B cell (primary cell): ENCODE data around the gene SPEG. TPM values are rescaled to one million over a fixed set of nuclear protein-coding genes. Genes with fewer than 3 reads are reported as not detected.

Experiments
- ATAC-seq: fragments of 200-7000 bp; cut with Tn5 transposase; one replicate; pipeline ENCODE4 v1.10.0; 2021; ENCODE audit warnings: low read depth, mild to moderate bottlenecking, moderate number of reproducible peaks, moderate library complexity
- CTCF ChIA-PET: fragments of 350-600 bp; sonication (Branson Sonifier 250); formaldehyde crosslinking; loops from one replicate; lab custom pipeline; 2021; ENCODE audit warnings: antibody characterized with exemption, inconsistent platforms; lab: Charles Lee
- POLR2A ChIA-PET: fragments of 350-600 bp; sonication (Branson Sonifier 250); formaldehyde crosslinking; loops from one replicate; lab custom pipeline; 2021; ENCODE audit warnings: antibody characterized with exemption; lab: Charles Lee
- DNase-seq: peaks from one replicate; pipeline ENCODE4 v3.0.0; 2013
- H2AFZ ChIP-seq: 2 replicates; pipeline ENCODE4 v1.6.1; 2012; ENCODE audit warnings: mild to moderate bottlenecking, low read depth, low read length; ENCODE audit not compliant: insufficient read depth, poor library complexity, severe bottlenecking
- H3K27ac ChIP-seq, 2 donors: 1 replicate in 1 of 2; 2 replicates in 1 of 2; pipeline ENCODE4 v1.5.1; 2012 to 2013; ENCODE audit warnings: low read length in 2 of 2, mild to moderate bottlenecking in 2 of 2, moderate library complexity in 1 of 2
- H3K27me3 ChIP-seq, 4 experiments: fragments of 200-600 bp in 1 of 4; sonication (generic) in 1 of 4; replicated peaks in 1 of 4; 1 replicate in 2 of 4; 2 replicates in 2 of 4; pipeline versions ENCODE4 v1.6.1 to v1.7.0; 2013 to 2016; ENCODE audit warnings: low read length in 3 of 4, mild to moderate bottlenecking in 2 of 4, mixed read lengths in 1 of 4, moderate library complexity in 1 of 4; ENCODE audit not compliant: insufficient read depth in 4 of 4, control insufficient read depth in 3 of 4; ENCODE audit errors: control extremely low read depth in 1 of 4
- H3K36me3 ChIP-seq, 2 experiments: replicated peaks in 1 of 2; 1 replicate in 1 of 2; 2 replicates in 1 of 2; pipeline versions ENCODE4 v1.6.1 to v1.7.1; 2013; ENCODE audit warnings: low read length in 1 of 2; ENCODE audit not compliant: insufficient read depth in 2 of 2, control insufficient read depth in 1 of 2; ENCODE audit errors: control extremely low read depth in 1 of 2, extremely low read depth in 1 of 2
- H3K4me1 ChIP-seq, 2 donors: fragments of 200-600 bp in 1 of 2; sonication (generic) in 1 of 2; 1 replicate in 1 of 2; 2 replicates in 1 of 2; pipeline versions ENCODE4 v1.5.1 to v1.6.1; 2013 to 2017; ENCODE audit warnings: low read length in 2 of 2; ENCODE audit not compliant: control insufficient read depth in 2 of 2, insufficient read depth in 2 of 2
- H3K4me2 ChIP-seq: replicated peaks from 2 replicates; pipeline ENCODE3; 2012; ENCODE audit warnings: mild to moderate bottlenecking, low read depth, low read length; ENCODE audit not compliant: poor library complexity, severe bottlenecking
- H3K4me3 ChIP-seq, 5 experiments: fragments of 200-600 bp in 1 of 5; sonication (generic) in 1 of 5; 1 replicate in 3 of 5; 2 replicates in 2 of 5; pipeline versions ENCODE4 v1.5.1 to v1.7.0; 2011 to 2016; ENCODE audit warnings: low read length in 4 of 5, mild to moderate bottlenecking in 4 of 5, low read depth in 2 of 5, control low read depth in 1 of 5, moderate library complexity in 1 of 5; ENCODE audit not compliant: insufficient read depth in 1 of 5; ENCODE audit errors: control extremely low read depth in 1 of 5, extremely low read depth in 1 of 5
- H3K79me2 ChIP-seq: fragments of 200-600 bp; sonication (generic); one replicate; pipeline ENCODE4 v1.6.0; 2016; ENCODE audit warnings: low read length; ENCODE audit not compliant: control insufficient read depth, insufficient read depth
- H3K9ac ChIP-seq: fragments of 200-600 bp; sonication (generic); 2 replicates; pipeline ENCODE4 v1.6.1; 2017; ENCODE audit warnings: mild to moderate bottlenecking, low read length, moderate library complexity
- H3K9me3 ChIP-seq, 3 donors: one replicate each; pipeline versions ENCODE4 v1.6.1 to v1.7.1; 2013; ENCODE audit warnings: low read length in 2 of 3; ENCODE audit not compliant: control insufficient read depth in 2 of 3, insufficient read depth in 1 of 3; ENCODE audit errors: control extremely low read depth in 1 of 3
- H4K20me1 ChIP-seq: 2 replicates; pipeline ENCODE4 v1.6.0; 2012; ENCODE audit warnings: mild to moderate bottlenecking, low read length; ENCODE audit not compliant: insufficient read depth, control insufficient read depth, poor library complexity, severe bottlenecking
- H3K27ac Mint-ChIP-seq: one replicate; pipeline ENCODE4 v1.8.0; 2021; ENCODE audit warnings: mixed read lengths
- H3K27me3 Mint-ChIP-seq: one replicate; pipeline ENCODE4 v1.8.0; 2021; ENCODE audit warnings: mixed read lengths
- H3K4me1 Mint-ChIP-seq: one replicate; pipeline ENCODE4 v1.8.0; 2021; ENCODE audit warnings: mixed read lengths
- H3K4me3 Mint-ChIP-seq: one replicate; pipeline ENCODE4 v1.8.0; 2021; ENCODE audit warnings: mixed read lengths
- H3K9me3 Mint-ChIP-seq: one replicate; pipeline ENCODE4 v1.8.0; 2022; ENCODE audit warnings: mixed read lengths; ENCODE audit not compliant: insufficient read depth
- CTCF ChIP-seq: fragments of 200-600 bp; IDR thresholded peaks from one replicate; pipeline ENCODE4 v1.8.0; 2022; ENCODE audit warnings: antibody characterized with exemption, mild to moderate bottlenecking
- EZH2 ChIP-seq: IDR thresholded peaks from 2 replicates; pipeline ENCODE4 v1.6.1; 2012; ENCODE audit warnings: borderline replicate concordance, low read depth, mild to moderate bottlenecking, moderate library complexity, low read length; ENCODE audit not compliant: insufficient read depth, poor library complexity, severe bottlenecking
- WGBS: methylation state at CpG from one replicate; pipeline ENCODE4 v1.1.5; 2013; ENCODE audit warnings: missing lambda C conversion rate; ENCODE audit not compliant: insufficient coverage; 5-methylcytosine and 5-hydroxymethylcytosine counted together
- intact Hi-C: fragments of 100-400 bp; cut with micrococcal nuclease; formaldehyde crosslinking; loops from one replicate; pipeline ENCODE4 v1.10.0; 2022
- polyA plus RNA-seq: library from polyadenylated mRNA; depleted of rRNA; stranded (reverse); fragments of >200 nt; gene quantifications from 2 replicates; pipeline ENCODE4 v1.2.3, GENCODE V29; 2012
- total RNA-seq, 2 donors: library from RNA; stranded (reverse); fragments of 120-200 nt in 1 of 2; gene quantifications; 1 replicate in 1 of 2; 2 replicates in 1 of 2; pipeline versions ENCODE4 v1.2.3 to v1.2.4, GENCODE V29; 2013 to 2022

The SPEG gene
- total and polyA plus RNA-seq, 2 donors (not counting 1 experiment from before 2014, with no cell fraction given): 0.03 to 0.74 TPM

GRCh38 chr2:219400562-219400961 is 34.1 kb upstream of the SPEG start:
- Mint-ChIP-seq H3K4me3 (no peak overlapping the region), H3K27me3 (peaks cover 37% of the 10 kb centered on the region), H3K27ac (no peak overlapping the region), H3K4me1 (no peaks in the 10 kb centered on the region), H3K9me3 (no peaks in the 10 kb centered on the region)
- Histone ChIP-seq H3K4me1 (no peaks in the 10 kb centered on the region), H3K4me3 (no peak overlapping the region), H3K27me3 (peaks cover 0 to 25% (median 0%) of the 10 kb centered on the region in 4 experiments), H4K20me1 (no peaks in the 10 kb centered on the region), H3K36me3 (no peaks in the 10 kb centered on the region), H3K9me3 (no peaks in the 10 kb centered on the region), H3K4me2 (no peak overlapping the region), H2AFZ (no peak overlapping the region), H3K27ac (no peak overlapping the region), H3K9ac (no peak overlapping the region), H3K79me2 (no peaks in the 10 kb centered on the region)
- DNase-seq: no peak
- CTCF ChIA-PET: interaction anchor here (1.0 to 3.9 kb wide), 2 partner anchors 11 to 130 kb away, joined by 4 to 32 read pairs; partner anchors contain the start of gene DNPEP
- WGBS: 69% methylated on average over 4 of the region's 6 CpGs
- POLR2A ChIA-PET: no interaction called here
- no peak for TF ChIP-seq EZH2
- TF ChIP-seq CTCF: no peak
- intact Hi-C loops: loop anchor here (5.0 kb wide), 2 partner anchors 242 to 297 kb away; no protein-coding TSS in a partner anchor
- ATAC-seq: no peak

DNA sequence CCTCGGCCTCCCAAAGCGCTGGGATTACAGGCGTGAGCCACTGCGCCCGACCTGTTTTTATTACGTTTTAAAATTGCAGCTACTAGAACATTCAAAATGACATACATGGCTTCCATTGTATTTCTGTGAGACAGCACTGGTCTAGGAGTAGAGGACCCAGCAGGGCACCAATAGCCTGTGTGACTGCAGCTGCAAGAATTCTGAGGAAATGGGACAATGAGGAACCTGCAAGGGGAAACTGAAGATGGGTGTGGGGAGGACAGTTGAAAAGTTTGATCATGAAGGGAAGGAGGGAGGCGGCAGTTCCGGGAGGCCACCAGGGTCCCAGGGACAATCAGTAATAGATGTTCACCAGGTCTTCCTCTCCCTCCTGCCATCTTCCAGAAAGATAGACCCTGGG is 33.0 kb upstream of the SPEG start:
- Histone ChIP-seq H3K27me3 (peaks cover 0 to 25% (median 0%) of the 10 kb centered on the region in 4 experiments), H3K79me2 (no peaks in the 10 kb centered on the region), H2AFZ (no peak overlapping the region), H3K9ac (no peak overlapping the region), H3K4me3 (no peak overlapping the region), H3K4me2 (no peak overlapping the region), H3K9me3 (no peaks in the 10 kb centered on the region), H3K27ac (no peak overlapping the region), H4K20me1 (no peaks in the 10 kb centered on the region), H3K36me3 (no peaks in the 10 kb centered on the region), H3K4me1 (no peaks in the 10 kb centered on the region)
- ChIA-PET CTCF (interaction anchor here (0.6 to 4.4 kb wide), 5 partner anchors 12 to 525 kb away, joined by 3 to 97 read pairs (median 7); partner anchors contain the start of gene DNPEP), POLR2A (no interaction called here)
- ATAC-seq (no peak), DNase-seq (no peak)
- Mint-ChIP-seq H3K4me3 (no peak overlapping the region), H3K9me3 (no peaks in the 10 kb centered on the region), H3K27me3 (peaks cover 31% of the 10 kb centered on the region), H3K4me1 (no peaks in the 10 kb centered on the region), H3K27ac (no peak overlapping the region)
- WGBS: 97% methylated on average over 6 of the region's 8 CpGs
- TF ChIP-seq CTCF: no peak
- no peak for TF ChIP-seq EZH2
- intact Hi-C loops: loop anchor here (2.0 to 5.0 kb wide), 3 partner anchors 57 to 296 kb away; no protein-coding TSS in a partner anchor
